GM21360 (cell line): ENCODE results near the gene GPS1.

ENCODE experiments used
- ATAC-seq: cut with Tn5 transposase; IDR thresholded peaks from one replicate; pipeline ENCODE4 v1.9.1; 2021; ENCODE audit warnings: mild to moderate bottlenecking, moderate library complexity; ENCODE audit not compliant: unreplicated experiment

Gene GPS1

GRCh38 chr17:82051776-82052637 lies at the start of gene GPS1, which contains the start of gene RFNG:
GPS1 (plus strand) TSS chr17:82051898; CDS start chr17:82051932, 34 bp downstream.
RFNG (minus strand) TSS chr17:82051811; CDS start chr17:82051766, 45 bp downstream.
- no peak for ATAC-seq

DNA sequence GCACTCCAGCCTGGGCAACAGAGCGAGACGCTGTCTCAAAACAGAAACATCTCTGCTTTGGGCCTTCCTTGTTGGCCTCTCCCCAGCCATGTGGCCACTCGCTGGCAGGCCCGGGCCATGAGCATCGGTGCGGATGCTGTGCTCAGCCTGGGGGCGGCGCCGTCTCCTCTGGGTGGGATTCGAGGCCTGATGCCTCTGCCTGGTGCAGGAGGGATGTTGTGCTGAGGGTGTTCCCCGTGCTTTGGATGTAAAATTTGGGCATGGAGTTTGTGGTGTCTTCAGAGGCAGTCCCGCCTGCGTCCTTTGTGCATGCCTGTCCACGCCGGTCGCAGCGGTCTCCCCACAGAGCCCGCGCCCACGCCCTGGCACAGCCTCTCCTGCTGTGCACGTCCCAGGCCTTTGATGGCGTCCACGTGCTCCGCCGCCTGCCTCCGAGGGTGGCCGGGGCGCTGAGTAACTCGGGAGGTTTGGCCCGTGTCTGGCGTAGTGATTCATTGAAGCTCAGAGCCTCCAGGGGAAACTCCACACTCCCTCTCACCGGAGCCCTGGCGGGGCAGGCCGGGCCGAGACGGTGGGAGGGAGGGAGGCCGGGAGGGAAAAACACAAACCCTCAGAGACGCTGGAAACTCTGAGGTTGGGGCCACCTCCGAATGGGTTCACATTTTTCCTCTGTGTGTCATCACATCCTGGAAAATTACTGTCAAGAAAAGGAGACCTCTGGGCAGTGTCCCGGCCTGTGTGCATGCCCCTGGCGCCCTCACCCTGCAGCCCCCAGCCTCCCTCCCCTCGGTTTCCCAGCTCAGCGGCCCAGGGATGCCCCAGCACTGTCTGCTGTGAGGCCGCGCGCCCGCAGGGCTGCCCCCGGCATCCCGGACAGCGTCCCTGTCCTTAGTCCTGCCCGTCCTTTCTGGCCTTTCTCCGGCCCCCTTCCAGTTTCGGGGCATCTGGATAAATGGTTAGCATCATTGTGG lies 48.0 kb upstream of the GPS1 start:
- ATAC-seq, result no peak

DNA sequence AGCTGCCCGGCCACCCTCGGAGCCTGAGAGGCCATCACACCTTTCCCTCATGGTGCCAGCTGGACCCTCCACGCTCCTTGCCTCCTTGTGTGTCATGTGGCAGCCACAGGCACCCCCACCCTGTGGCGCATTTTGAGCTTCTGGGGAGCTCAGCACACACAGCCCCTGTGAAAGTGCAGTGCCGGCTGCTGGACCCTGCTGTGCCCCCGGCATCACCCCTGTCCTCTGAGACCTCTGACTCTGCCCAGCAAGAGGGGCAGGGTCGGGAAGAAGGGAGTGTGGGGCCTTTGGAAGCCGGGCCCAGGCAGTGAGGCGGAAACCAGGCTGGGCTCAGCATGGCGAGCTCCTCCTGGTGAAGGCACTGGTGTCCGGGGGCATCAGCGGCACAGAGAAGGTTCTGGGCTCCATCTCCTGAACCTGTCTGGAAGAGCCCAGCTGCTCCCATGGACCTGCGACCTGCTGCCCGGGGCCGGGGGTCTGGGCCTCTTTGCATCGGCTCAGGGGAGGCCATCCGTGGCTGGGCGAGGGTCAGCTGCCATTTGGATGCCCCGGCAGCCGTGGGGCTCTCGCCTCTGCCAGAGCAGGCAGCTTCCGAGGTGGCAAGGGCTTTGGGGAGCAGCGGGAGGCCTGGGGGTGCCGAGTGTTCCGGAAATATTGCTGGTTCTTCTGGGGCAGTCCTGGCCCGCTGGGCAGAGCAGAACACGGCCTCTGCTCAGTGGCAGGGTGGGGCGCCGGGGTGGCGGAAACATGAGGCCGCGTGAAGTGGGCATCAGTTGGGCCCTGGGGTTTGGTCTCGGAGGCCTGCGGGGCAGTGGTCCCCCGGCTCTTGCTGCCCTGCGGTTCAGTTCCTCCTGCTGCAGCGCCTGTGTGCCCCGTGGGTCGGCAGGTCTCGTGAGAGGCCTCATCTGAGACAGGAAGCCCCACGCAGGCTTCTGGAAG lies 46.9 kb upstream of the GPS1 start:
- ATAC-seq, result no peak

DNA sequence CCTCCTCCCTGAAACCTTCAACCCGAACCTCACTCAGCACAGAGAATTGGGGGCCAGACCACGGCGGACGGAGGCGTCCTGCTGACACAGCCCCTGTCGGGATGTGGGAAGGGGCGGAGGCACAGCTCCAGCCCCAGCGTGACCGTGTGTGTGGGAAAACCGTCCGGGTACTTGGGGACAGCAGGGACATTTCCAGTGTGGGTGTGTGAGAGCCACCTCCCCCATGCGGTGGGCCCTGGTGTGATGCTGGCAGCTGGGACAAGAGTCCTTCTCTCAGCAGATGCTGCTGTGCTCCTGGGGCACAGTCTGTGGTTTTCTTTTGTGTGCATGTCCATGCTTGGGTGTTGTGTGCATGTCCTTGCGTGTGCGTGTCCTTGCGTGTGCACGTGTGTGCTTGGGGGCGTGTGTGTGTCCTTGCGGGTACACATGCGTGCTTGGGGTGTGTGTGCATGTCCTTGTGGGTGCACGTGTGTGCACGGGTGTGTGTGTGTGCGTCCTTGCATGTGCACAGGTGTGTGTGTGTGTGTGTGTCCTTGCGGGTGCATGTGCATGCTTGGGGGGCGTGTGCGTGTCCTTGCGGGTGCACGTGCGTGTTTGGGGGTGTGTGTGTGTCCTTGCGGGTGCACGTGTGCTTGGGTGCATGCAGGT lies 45.9 kb upstream of the GPS1 start:
- no peak for ATAC-seq

DNA sequence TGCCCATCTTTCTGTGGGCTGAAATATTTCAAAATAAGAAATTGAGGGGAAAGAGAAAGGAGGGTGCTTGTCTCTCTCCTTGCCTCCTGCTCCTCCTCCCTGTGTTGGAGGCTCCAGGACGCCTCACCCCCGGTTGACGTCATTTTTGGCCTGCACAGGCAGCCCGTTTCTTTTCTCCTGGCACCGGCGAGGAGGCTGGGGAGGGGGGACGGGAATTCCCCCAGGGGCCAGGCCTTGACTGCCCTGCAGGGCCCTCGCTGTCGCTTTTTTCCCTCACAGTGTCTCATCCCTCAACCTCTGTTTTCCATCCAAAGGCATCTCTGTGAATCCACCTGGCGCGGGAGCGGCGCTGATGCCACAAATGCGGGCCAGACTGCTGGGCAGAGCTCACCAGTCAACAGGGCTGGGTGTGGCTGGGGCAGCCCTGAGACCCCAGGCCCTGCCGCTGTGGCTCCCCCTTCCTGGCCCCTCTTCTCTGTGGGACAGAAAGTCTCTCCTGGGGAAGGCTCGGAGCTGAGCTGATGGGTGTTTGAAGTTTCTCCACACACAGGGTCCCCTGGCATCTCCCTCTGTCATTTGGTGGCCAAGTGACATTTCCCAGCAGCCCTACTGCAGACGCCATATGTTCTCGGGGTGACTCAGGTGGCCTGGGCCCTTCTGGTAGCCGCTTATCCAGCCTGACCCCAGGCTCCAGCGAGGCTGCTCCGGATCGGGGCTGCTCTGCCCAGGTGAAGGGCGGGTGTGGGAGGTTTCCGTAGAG lies 45.0 kb upstream of the GPS1 start:
- ATAC-seq, result no peak

GRCh38 chr17:82007228-82007494 lies 44.5 kb upstream of the GPS1 start:
- no peak for ATAC-seq

- ATAC-seq, result no peak
These were observed 44.0 kb upstream of the GPS1 start for GRCh38 chr17:82007495-82008257.

- no peak for ATAC-seq
These were observed 43.3 kb upstream of the GPS1 start for GRCh38 chr17:82008258-82008940.

DNA sequence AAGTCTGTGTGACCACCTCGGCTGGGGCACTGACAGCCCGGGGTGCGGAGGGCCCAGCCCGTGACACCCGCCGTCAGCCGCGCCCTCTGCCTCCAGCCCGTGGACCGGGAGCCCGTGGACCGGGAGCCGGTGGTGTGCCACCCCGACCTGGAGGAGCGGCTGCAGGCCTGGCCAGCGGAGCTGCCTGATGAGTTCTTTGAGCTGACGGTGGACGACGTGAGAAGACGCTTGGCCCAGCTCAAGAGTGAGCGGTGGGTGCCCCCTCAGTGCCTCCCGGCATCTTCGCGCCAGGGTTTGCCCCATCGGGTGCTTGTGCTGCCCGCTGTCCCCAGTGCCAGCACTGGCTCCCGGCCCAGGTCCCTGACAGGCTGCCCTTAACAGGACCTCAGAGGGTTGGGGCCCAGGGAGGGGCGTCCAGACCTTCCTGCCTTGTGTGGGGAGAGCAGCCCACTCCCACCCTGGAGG lies 42.7 kb upstream of the GPS1 start:
- no peak for ATAC-seq

DNA sequence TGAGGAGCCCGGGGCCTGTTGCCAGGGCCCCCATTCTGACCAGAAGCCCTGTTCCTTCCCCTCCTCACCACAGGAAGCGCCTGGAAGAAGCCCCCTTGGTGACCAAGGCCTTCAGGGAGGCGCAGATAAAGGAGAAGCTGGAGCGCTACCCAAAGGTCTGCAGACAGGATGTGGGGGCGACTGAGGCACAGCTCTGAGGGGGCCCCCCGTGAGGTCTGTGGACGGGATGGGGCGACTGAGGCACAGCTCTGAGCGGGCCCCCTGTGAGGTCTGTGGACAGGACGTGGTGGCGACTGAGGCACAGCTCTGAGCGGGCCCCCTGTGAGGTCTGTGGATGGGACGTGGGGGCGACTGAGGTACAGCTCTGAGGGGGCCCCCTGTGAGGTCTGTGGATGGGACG lies 42.3 kb upstream of the GPS1 start:
- ATAC-seq, result no peak

DNA sequence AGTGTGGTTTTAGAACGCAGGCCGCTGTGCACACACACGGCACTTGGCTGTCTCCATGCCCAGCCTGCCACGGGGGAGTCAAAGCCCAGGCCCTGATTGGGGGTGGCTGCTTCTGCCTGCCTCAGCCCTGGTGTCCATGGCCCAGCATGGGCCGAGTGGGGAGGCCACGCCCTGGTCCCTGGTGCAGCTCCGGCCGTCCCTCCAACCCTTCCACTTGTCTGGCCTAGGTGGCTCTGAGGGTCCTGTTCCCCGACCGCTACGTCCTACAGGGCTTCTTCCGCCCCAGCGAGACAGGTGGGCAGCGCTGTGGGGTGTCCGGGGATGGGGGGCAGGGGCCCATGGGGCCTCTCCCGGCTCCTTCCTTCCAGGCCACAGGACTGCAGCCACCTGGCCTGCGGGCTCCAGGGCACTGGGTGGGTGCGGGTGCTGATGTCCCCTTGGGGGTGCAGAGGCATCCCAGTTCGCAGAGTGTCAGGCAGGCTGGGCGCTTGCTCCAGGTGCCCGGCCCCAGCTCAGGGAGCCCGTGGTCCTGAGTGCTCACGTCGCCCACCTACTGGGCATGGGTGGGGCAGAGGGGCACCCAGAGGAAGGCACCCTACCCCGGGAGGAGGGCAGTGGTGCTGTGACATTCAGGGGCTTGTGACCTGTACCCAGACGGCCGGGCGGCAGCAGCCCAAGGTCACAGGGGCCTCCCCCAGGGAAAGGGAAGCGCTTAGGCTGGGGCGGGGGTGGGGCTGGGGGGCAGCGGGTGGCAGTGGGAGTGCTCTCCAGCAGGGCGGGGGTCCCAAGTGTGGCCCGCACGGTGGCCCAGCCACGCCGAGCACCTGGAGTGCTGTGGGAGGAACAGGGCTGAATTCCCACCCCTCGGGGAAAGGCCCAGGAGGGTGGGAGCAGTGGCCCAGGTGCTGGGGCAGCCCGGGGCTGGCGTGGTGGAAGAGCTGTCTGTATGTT lies 40.8 kb upstream of the GPS1 start:
- no peak for ATAC-seq

DNA sequence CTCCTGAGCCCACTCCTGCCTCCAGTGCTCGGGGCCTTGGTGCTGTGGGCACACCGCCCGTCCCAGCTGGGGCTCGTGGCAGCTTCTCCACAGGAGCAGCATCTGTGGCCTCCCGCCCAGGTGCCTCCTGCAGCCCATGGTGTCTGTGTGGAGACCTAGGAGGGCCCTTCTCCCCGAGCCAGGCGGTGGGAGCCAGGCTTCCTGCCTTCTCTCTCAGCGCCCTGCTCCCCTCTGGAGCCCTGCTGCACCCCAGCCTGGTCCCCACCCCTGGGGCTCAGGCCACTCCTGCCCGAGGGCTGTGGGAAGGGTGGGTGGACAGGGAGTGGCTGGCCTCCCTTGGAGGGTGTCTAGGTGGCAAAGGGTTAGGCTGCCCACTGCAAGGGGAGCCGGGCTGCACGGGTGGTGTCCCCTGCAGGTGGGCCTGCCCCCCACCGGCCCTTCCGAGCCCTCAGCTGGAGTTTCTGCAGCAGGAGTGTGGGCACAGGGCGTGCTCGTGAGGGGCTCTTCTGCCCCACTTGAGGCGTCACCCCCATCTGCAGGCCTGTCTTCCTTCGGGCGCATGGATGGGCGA lies 40.0 kb upstream of the GPS1 start:
- ATAC-seq, result no peak

GRCh38 chr17:82012261-82012639 lies 39.4 kb upstream of the GPS1 start:
- no peak for ATAC-seq

- no peak for ATAC-seq
These were observed 38.9 kb upstream of the GPS1 start for GRCh38 chr17:82012640-82013295.

DNA sequence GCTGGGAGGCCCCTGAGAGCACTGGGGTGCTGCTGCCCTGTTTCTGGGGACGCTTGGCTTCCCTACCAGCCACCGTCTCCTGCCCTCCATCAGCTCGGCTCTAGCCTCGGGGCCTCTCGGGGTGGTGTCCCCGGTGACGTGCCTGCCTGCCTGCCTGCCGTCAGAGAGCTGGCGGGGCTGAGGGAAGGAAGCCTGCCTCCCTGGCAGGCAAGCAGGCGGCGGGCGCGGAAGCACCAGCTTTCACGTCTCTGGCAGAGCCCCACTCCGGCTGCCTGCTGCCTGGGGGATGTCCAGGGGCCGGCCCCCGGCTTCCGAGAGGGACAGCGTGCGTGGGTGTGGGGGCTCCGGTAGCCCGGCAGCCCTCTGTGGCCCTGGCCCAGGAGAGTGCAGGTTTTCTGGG lies 38.4 kb upstream of the GPS1 start:
- ATAC-seq, result no peak

DNA sequence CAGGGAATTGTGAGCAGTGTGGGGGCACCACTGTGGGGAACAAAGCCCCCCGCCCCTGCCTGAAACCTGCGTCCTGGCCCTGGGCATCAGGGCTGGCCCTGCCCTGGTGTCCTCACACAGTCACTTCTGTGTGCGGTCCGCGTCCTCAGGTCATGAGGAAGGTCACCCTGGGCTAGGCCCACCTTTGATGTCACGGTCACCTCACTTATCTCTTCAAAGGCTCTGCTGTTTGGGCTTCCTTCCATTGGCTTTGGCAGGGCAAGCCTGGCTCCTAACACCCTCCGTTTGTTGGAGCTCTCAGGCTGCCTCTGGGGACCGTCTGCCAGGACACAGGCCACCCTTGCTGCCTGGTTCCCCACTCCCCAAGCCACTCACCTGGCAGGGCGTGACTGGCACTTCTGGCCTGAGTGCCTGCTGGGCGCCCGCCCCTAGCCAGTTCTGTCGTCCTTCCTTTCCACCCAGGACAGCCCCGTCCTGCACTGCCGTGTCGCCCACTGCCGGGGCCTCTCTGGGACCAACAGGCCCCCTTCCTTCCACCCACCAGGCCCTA lies 37.9 kb upstream of the GPS1 start:
- ATAC-seq, result no peak
